Measurements from ENCODE around the gene PTPRT. TPM values are rescaled to one million over a fixed set of nuclear protein-coding genes. Genes with fewer than 3 reads are reported as not detected.

The PTPRT gene
- polyA plus RNA-seq, 1 of the 3 experiments (the other 2 are of a cell fraction) = not detected

DNA sequence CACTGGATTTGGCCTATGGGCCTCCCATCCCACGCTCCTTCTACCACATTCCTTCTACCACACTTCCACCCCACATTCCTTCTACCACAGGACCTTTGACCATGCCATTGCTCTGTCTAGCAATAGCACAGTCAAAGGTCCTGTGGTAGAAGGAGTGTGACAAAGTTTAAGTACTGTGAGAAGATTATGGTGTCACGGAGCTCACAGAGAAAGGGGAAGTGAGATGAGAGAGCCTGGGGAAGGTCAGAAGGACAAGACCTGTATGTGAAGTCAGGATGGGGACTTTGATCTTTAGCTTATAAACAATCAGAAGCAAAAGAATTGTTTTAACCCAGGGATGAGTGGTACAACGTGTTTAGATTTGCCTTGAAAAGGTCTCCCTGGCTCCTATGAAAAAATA, 1003.4 kb downstream of the PTPRT start:
- H3K4me3 ChIP-seq (ENCODE audit: low read depth in 2 of 2, low read length in 1 of 2) = no peak overlapping the region
- no peak for DNase-seq
- no peaks in the 10 kb centered on the region for H3K79me2 ChIP-seq (ENCODE audit: insufficient read depth)
- H3K27me3 ChIP-seq (ENCODE audit: insufficient read depth) = no peaks in the 10 kb centered on the region
- ChIA-PET POLR2A (no interaction called here), CTCF (interaction anchor here (1.6 kb wide), 1 partner anchor 18 kb away, joined by 4 read pairs; no protein-coding TSS in a partner anchor)
- H3K9me2 ChIP-seq = no peaks in the 10 kb centered on the region
- no peak overlapping the region for H3K9ac ChIP-seq
- no peaks in the 10 kb centered on the region for H3K9me3 ChIP-seq
- no peak overlapping the region for H3K4me2 ChIP-seq
- H3K4me1 ChIP-seq (ENCODE audit: control insufficient read depth in 1 of 2, insufficient read depth in 2 of 2, low read depth in 1 of 2, low read length in 1 of 2) = peaks cover 0 to 2% of the 10 kb centered on the region in 2 experiments; a peak in 1 of 4 replicates
- no peak overlapping the region for H2AFZ ChIP-seq (ENCODE audit: low read depth)
- H4K20me1 ChIP-seq (ENCODE audit: insufficient read depth) = no peaks in the 10 kb centered on the region
- 11% methylated on average over 3 of the region's 3 CpGs for WGBS (ENCODE audit: low lambda C conversion rate)
- H3F3A ChIP-seq (replicated peaks; ENCODE audit: insufficient read depth) = no peaks in the 10 kb centered on the region
- no peak overlapping the region for H3K27ac ChIP-seq (ENCODE audit: low read depth in 2 of 2, low read length in 1 of 2)
- TF ChIP-seq, protein P1, sequence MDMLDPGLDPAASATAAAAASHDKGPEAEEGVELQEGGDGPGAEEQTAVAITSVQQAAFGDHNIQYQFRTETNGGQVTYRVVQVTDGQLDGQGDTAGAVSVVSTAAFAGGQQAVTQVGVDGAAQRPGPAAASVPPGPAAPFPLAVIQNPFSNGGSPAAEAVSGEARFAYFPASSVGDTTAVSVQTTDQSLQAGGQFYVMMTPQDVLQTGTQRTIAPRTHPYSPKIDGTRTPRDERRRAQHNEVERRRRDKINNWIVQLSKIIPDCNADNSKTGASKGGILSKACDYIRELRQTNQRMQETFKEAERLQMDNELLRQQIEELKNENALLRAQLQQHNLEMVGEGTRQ (IDR thresholded peaks at IDR 0.05; ENCODE audit: borderline replicate concordance, low read depth, low read length) = no peak
- TF ChIP-seq RAD21 (IDR thresholded peaks at IDR 0.05; ENCODE audit: low read length) (no peak), RCOR1 (IDR thresholded peaks at IDR 0.05; ENCODE audit: low read length) (no peak), MXI1 (IDR thresholded peaks at IDR 0.05; ENCODE audit: low read depth, low read length) (no peak), RFX5 (IDR thresholded peaks at IDR 0.05; ENCODE audit: low read length) (no peak), EP300 (IDR thresholded peaks at IDR 0.05; ENCODE audit: borderline replicate concordance in 1 of 2, low read depth in 1 of 2, low read length in 1 of 2) (no peak), EZH2phosphoT487 (IDR thresholded peaks at IDR 0.05; ENCODE audit: borderline replicate concordance, low read depth) (no peak), ELF1 (IDR thresholded peaks at IDR 0.05) (no peak), TCF12 (IDR thresholded peaks at IDR 0.05) (no peak), CHD2 (IDR thresholded peaks at IDR 0.05; ENCODE audit: low read length, partially characterized antibody) (no peak), POLR2AphosphoS5 (IDR thresholded peaks at IDR 0.05; ENCODE audit: low read depth, low read length) (no peak), TEAD4 (IDR thresholded peaks at IDR 0.05; ENCODE audit: borderline replicate concordance, insufficient read depth) (no peak), YY1 (IDR thresholded peaks at IDR 0.05; ENCODE audit: low read depth) (no peak), IRF3 (IDR thresholded peaks at IDR 0.05; ENCODE audit: low read depth, low read length) (no peak), TAF1 (IDR thresholded peaks at IDR 0.05; ENCODE audit: borderline replicate concordance, low read depth, low read length) (no peak), RXRA (IDR thresholded peaks at IDR 0.05; ENCODE audit: borderline replicate concordance, low read depth) (no peak), JUND (IDR thresholded peaks at IDR 0.05) (no peak)
- TF ChIP-seq, protein P2, sequence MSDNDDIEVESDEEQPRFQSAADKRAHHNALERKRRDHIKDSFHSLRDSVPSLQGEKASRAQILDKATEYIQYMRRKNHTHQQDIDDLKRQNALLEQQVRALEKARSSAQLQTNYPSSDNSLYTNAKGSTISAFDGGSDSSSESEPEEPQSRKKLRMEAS (IDR thresholded peaks at IDR 0.05; ENCODE audit: low read depth) = no peak
- TF ChIP-seq, protein P3, sequence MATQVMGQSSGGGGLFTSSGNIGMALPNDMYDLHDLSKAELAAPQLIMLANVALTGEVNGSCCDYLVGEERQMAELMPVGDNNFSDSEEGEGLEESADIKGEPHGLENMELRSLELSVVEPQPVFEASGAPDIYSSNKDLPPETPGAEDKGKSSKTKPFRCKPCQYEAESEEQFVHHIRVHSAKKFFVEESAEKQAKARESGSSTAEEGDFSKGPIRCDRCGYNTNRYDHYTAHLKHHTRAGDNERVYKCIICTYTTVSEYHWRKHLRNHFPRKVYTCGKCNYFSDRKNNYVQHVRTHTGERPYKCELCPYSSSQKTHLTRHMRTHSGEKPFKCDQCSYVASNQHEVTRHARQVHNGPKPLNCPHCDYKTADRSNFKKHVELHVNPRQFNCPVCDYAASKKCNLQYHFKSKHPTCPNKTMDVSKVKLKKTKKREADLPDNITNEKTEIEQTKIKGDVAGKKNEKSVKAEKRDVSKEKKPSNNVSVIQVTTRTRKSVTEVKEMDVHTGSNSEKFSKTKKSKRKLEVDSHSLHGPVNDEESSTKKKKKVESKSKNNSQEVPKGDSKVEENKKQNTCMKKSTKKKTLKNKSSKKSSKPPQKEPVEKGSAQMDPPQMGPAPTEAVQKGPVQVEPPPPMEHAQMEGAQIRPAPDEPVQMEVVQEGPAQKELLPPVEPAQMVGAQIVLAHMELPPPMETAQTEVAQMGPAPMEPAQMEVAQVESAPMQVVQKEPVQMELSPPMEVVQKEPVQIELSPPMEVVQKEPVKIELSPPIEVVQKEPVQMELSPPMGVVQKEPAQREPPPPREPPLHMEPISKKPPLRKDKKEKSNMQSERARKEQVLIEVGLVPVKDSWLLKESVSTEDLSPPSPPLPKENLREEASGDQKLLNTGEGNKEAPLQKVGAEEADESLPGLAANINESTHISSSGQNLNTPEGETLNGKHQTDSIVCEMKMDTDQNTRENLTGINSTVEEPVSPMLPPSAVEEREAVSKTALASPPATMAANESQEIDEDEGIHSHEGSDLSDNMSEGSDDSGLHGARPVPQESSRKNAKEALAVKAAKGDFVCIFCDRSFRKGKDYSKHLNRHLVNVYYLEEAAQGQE (IDR thresholded peaks at IDR 0.05; ENCODE audit: low read depth, low read length) = no peak
- TF ChIP-seq, protein P4, sequence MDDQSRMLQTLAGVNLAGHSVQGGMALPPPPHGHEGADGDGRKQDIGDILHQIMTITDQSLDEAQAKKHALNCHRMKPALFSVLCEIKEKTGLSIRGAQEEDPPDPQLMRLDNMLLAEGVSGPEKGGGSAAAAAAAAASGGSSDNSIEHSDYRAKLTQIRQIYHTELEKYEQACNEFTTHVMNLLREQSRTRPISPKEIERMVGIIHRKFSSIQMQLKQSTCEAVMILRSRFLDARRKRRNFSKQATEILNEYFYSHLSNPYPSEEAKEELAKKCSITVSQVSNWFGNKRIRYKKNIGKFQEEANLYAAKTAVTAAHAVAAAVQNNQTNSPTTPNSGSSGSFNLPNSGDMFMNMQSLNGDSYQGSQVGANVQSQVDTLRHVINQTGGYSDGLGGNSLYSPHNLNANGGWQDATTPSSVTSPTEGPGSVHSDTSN (IDR thresholded peaks at IDR 0.05) = no peak
- H3K36me3 ChIP-seq (replicated peaks in 1 of 2; ENCODE audit: control insufficient read depth in 1 of 2, insufficient read depth in 2 of 2, low read length in 1 of 2) = no peaks in the 10 kb centered on the region

Data from SK-N-SH (cell line).